NCI-H1930 (cell line): ENCODE data around the gene IFT57.

Experiments
- DNase-seq, 2 experiments: peaks; one replicate each; lab custom pipeline; 2025; lab: John Stamatoyannopoulos, UW

IFT57 gene

GRCh38 chr3:108218811-108219210, 3.4 kb downstream of the IFT57 start:
- DNase-seq = no peak

DNA sequence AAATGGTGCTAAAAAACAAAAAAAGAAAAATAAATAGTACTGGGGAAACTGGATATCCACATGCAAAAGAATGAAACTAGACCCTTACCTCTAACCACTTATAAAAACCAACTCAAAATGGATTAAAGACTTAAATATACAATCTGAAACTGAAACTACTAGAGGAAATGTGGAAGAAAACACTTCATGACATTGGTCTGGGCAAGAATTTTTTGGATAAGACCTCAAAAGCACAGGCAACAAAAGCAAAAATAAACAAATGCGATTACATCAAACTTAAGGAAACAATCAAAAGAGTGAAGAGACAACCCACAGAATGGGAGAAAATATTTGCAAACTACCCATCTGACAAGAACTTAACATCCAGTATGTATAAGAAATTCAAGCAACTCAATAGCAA, 6.4 kb downstream of the IFT57 start:
- no peak for DNase-seq

DNA sequence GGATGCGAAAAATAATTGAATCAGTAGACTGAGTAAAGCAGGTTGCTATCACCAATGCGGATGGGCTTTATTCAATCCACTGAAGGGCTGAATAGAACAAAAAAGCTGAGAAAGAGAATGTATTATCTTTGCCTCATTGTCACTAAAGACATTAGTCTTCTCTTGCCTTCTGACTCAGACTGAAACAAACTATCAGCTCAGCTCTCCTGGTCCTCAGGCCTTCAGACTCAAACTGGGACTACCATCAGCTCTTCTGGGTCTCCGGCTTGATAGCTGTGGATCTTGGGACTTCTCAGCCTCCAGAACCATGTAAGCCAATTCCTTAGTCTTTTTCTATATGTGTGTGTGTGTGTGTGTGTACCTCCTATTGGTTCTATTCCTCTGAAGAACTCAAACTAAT, 12.6 kb downstream of the IFT57 start:
- no peak for DNase-seq

DNA sequence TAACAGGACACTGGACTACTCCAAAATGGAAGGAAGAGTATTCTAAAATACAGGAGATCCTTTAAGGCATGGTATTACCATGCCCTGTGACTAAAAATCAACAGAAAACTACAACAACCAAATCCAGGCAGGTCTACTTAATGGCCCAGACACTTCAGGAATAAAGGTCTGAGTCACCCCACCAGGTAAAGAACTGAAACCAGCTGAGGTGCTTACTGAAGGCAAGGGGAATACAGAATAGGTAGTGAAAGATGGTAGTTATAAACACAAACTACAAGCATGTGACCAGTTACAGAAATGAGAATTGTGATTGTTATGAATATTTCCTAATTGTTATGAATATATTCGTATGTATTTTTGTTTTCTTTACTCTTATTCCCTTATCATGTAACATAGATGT, 13.4 kb downstream of the IFT57 start:
- no peak for DNase-seq

DNA sequence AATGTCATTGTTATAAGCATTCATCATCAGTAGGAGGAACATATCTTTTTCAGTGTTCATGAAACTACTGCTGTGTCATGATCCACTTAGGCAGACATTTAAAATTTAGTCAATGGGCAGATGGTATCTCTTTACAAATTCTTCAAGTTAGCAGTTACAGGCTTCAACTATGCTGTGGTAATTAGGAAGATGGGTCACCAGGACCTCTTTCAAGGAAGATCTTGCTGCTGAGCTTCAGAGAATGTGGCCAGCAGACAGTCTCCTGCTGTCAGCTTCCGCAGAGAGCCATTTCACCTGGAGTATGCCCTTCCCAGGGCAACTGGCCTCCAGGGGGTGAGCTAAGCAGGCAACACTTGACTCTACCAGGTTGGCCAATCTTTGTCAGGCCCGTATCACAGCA, 19.4 kb downstream of the IFT57 start:
- no peak for DNase-seq

GRCh38 chr3:108202080-108202479, 20.1 kb downstream of the IFT57 start:
- no peak for DNase-seq

DNA sequence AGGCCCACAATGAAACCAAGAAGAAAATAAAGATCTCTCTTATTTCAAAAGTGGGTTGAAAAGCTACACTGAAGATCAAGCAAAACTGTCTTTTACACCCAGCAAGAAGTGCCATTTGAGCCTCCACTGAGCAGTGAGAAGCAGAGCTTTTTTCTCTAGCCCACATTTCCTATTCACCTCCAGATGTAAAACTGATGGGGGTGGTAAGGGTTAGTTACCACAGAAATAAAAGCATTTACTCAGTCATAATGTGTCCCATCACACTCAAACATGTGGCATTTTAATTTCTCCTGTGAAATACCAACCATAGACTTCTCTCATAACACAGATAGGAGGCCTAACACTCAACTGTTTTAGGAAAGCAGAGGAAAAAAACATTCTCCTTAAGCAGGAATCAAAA, 21.0 kb downstream of the IFT57 start:
- DNase-seq = no peak

- no peak for DNase-seq
Observed at GRCh38 chr3:108200578-108200977, 21.6 kb downstream of the IFT57 start.

- no peak for DNase-seq
Observed at GRCh38 chr3:108200024-108200423, 22.2 kb downstream of the IFT57 start.

GRCh38 chr3:108191394-108191793, 30.8 kb downstream of the IFT57 start:
- no peak for DNase-seq

GRCh38 chr3:108190346-108190745, 31.9 kb downstream of the IFT57 start:
- no peak for DNase-seq

- DNase-seq = no peak
Observed at GRCh38 chr3:108189440-108189839, 32.8 kb downstream of the IFT57 start.

DNA sequence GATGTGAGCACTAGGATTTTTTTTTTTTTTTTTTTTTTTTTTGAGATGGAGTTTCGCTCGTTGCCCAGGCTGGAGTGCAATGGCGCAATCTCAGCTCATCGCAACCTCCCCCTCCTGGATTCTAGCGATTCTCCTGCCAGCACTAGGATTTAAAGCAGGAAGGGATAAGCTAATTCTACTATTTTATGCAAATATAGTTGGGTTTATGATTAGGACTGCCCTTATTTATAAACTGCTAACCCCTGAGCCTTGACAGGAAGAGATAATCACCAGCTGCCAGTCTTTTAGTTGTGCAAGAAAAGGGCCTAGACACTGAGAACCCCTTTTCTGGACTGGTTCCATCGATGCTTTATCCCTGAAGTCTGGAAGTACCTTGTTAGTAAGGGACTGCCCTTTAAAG, 36.7 kb downstream of the IFT57 start:
- no peak for DNase-seq

GRCh38 chr3:108184824-108185223, 37.4 kb downstream of the IFT57 start:
- DNase-seq = no peak

- DNase-seq = no peak
Observed at GRCh38 chr3:108183971-108184370, 38.3 kb downstream of the IFT57 start.

DNA sequence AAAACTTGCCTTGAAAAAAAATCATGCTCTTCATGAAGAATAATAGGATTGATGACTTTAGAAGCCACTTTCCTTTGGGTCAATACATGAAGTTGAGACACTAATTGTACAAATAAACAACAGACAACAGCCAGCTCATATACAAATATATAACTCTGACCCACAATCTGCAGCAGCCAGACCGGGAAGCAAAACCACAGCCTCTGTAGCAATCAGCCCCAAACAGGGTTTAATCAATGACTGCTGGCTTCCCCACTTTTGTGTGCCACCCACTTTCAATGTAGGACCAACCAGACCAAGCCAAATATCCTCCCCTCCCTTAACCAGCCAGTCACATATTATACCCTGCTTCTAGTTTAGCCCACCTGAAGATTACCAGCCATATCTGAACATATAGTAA, 39.0 kb downstream of the IFT57 start:
- no peak for DNase-seq

- peak; percentile 22 to 23 for DNase-seq
Observed at GRCh38 chr3:108182339-108182738, 39.9 kb downstream of the IFT57 start.

- no peak for DNase-seq
Observed at GRCh38 chr3:108181172-108181571, 41.1 kb downstream of the IFT57 start.

- DNase-seq = no peak
Observed at GRCh38 chr3:108180194-108180593, 42.0 kb downstream of the IFT57 start.

GRCh38 chr3:108178676-108179075, 43.5 kb downstream of the IFT57 start:
- DNase-seq = no peak

DNA sequence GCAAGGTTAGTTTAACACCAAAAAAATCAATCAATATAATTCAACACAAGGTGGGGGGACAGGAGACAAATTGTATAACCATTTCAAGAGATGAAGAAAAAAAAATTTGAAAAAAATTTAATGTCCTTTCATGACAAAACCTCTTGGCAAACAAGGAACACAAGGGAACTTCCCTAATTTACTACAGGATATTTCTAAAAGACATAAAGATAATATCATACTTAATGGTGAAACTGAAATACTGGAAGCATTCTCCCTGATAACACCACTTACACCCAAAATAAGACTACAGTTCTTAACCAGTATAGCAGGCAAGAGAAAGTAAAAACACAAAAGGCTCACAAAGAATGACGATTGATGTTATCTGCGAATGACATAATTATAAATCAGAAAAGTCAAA, 44.7 kb downstream of the IFT57 start:
- DNase-seq = no peak

DNA sequence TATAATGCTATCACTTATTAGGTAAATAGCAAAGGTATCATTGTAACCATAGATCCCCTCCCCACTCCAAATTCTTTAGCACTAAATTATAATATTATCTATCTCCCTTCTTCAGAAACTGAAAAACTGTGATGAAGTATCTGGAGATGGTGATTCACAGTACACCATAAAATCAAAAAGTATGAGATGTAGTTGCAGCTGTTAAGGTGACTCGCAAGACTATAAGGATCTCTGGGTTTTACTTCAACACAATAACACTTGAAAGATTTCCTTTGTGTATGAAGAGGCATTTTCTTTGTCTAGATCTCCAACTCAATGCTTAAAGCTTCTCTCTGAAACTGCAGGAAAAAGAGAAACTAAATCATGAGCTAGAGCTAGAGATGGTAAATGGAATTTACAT, 46.9 kb downstream of the IFT57 start:
- no peak for DNase-seq

- no peak for DNase-seq
Observed at GRCh38 chr3:108171106-108171505, 51.1 kb downstream of the IFT57 start.

DNA sequence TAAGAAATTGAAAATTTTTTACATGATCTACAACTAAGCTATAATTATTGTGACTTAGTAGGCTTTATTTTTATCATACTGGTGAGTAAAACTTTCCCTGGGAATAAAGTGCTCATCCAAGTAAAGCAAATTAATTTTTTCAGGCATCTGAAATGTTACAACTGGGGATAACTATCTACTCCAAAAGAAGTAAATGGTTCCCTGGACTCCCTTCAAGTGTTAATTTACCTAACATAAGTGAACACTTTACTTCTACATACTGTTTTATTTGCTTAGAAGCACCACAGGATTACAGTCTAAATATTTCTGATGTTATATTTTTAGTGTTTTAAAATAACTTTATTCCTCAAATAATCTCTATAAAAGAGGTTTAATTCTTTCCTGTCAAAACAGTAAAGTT, 57.8 kb downstream of the IFT57 start:
- no peak for DNase-seq

DNA sequence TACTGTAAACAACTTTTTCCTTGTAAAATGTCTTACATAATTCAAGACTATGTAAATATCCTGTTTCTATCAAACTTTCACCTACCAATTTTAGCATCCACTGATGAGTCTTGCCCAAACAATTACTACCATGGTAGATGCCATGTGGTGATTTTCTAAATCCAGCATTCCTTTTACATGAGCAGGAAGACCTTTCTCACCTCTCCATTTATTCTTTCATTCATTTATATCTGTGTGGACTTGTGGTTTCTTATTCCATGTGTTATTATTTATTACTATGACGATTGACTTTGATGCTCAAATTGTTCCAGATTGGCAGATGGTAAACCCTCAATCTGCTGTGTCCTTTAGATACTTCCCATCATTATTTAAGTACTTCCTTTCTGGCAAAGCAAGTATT, 62.4 kb downstream of the IFT57 start:
- no peak for DNase-seq
